ENCODE measurements around the gene AP3S2. TPM values are rescaled to one million over a fixed set of nuclear protein-coding genes. Genes with fewer than 3 reads are reported as not detected.

AP3S2 gene
- total and polyA plus RNA-seq, 2 donors (not counting 1 experiment from before 2014, with no cell fraction given) = 11.3 to 32.3 TPM

- no peaks in the 10 kb centered on the region for H3K36me3 ChIP-seq (replicated peaks in 1 of 2; ENCODE audit: control extremely low read depth in 1 of 2, control insufficient read depth in 1 of 2, extremely low read depth in 1 of 2, insufficient read depth in 2 of 2, low read length in 1 of 2)
- no peaks in the 10 kb centered on the region for H3K9me3 Mint-ChIP-seq (ENCODE audit: insufficient read depth)
- H3K4me3 Mint-ChIP-seq = no peak overlapping the region
- H4K20me1 ChIP-seq (ENCODE audit: control insufficient read depth, insufficient read depth, low read length, poor library complexity, severe bottlenecking) = no peaks in the 10 kb centered on the region
- peaks cover 3 to 4% of the 10 kb centered on the region in 2 donors for H3K4me1 ChIP-seq (ENCODE audit: control insufficient read depth in 2 of 2, insufficient read depth in 2 of 2, low read length in 2 of 2)
- H2AFZ ChIP-seq (ENCODE audit: insufficient read depth, low read depth, low read length, poor library complexity, severe bottlenecking) = no peak overlapping the region
- H3K27me3 Mint-ChIP-seq = peaks cover 13% of the 10 kb centered on the region
- POLR2A ChIA-PET = interaction anchor here (0.6 kb wide), 1 partner anchor 208 kb away, joined by 3 read pairs; no protein-coding TSS in a partner anchor
- TF ChIP-seq CTCF (IDR thresholded peaks at IDR 0.05) (no peak), EZH2 (IDR thresholded peaks at IDR 0.05; ENCODE audit: borderline replicate concordance, insufficient read depth, low read depth, low read length, poor library complexity, severe bottlenecking) (no peak)
- no peak overlapping the region for H3K27ac ChIP-seq (ENCODE audit: low read length in 2 of 2)
- WGBS (ENCODE audit: insufficient coverage) = 57% methylated on average over 3 of the region's 10 CpGs
- H3K27ac Mint-ChIP-seq = no peak overlapping the region
- no peak for ATAC-seq (ENCODE audit: low read depth)
- H3K27me3 ChIP-seq (replicated peaks in 1 of 4; ENCODE audit: control extremely low read depth in 1 of 4, control insufficient read depth in 3 of 4, insufficient read depth in 4 of 4, low read length in 3 of 4) = peaks cover 0 to 4% (median 2%) of the 10 kb centered on the region in 4 experiments
- CTCF ChIA-PET = interaction anchor here (1.0 kb wide), 1 partner anchor 134 kb away, joined by 5 read pairs; no protein-coding TSS in a partner anchor
- intact Hi-C loops (cut with micrococcal nuclease) = no loop called here
- H3K4me2 ChIP-seq (replicated peaks; ENCODE audit: low read depth, low read length, poor library complexity, severe bottlenecking) = no peak overlapping the region
- H3K9me3 ChIP-seq (ENCODE audit: control extremely low read depth in 1 of 3, control insufficient read depth in 2 of 3, insufficient read depth in 1 of 3, low read length in 2 of 3) = no peaks in the 10 kb centered on the region
- no peaks in the 10 kb centered on the region for H3K79me2 ChIP-seq (ENCODE audit: control insufficient read depth, insufficient read depth, low read length)
- no peaks in the 10 kb centered on the region for H3K4me1 Mint-ChIP-seq
- DNase-seq = no peak
- no peak overlapping the region for H3K4me3 ChIP-seq (ENCODE audit: control extremely low read depth in 1 of 5, extremely low read depth in 1 of 5, insufficient read depth in 1 of 5, low read depth in 2 of 5, low read length in 4 of 5)
- H3K9ac ChIP-seq (ENCODE audit: low read length) = no peak overlapping the region
Observed at GRCh38 chr15:89937365-89938350, 43.9 kb upstream of the AP3S2 start.

GRCh38 chr15:89936786-89937265, 43.0 kb upstream of the AP3S2 start:
- H3K27me3 ChIP-seq (replicated peaks in 1 of 4; ENCODE audit: control extremely low read depth in 1 of 4, control insufficient read depth in 3 of 4, insufficient read depth in 4 of 4, low read length in 3 of 4) = peaks cover 0 to 4% (median 2%) of the 10 kb centered on the region in 4 experiments
- H2AFZ ChIP-seq (ENCODE audit: insufficient read depth, low read depth, low read length, poor library complexity, severe bottlenecking) = no peak overlapping the region
- no peaks in the 10 kb centered on the region for H3K79me2 ChIP-seq (ENCODE audit: control insufficient read depth, insufficient read depth, low read length)
- Mint-ChIP-seq H3K27ac (no peak overlapping the region), H3K4me1 (no peaks in the 10 kb centered on the region), H3K27me3 (peaks cover 13% of the 10 kb centered on the region), H3K4me3 (no peak overlapping the region), H3K9me3 (ENCODE audit: insufficient read depth) (no peaks in the 10 kb centered on the region)
- ChIA-PET CTCF (no interaction called here), POLR2A (interaction anchor here (0.6 kb wide), 1 partner anchor 209 kb away, joined by 3 read pairs; no protein-coding TSS in a partner anchor)
- H4K20me1 ChIP-seq (ENCODE audit: control insufficient read depth, insufficient read depth, low read length, poor library complexity, severe bottlenecking) = no peaks in the 10 kb centered on the region
- DNase-seq (no peak), ATAC-seq (ENCODE audit: low read depth) (no peak)
- H3K4me2 ChIP-seq (replicated peaks; ENCODE audit: low read depth, low read length, poor library complexity, severe bottlenecking) = no peak overlapping the region
- H3K27ac ChIP-seq (ENCODE audit: low read length in 2 of 2) = no peak overlapping the region
- peaks cover 3 to 4% of the 10 kb centered on the region in 2 donors for H3K4me1 ChIP-seq (ENCODE audit: control insufficient read depth in 2 of 2, insufficient read depth in 2 of 2, low read length in 2 of 2)
- WGBS (ENCODE audit: insufficient coverage) = 100% methylated on average over 6 of the region's 14 CpGs
- TF ChIP-seq CTCF (IDR thresholded peaks at IDR 0.05) (no peak), EZH2 (IDR thresholded peaks at IDR 0.05; ENCODE audit: borderline replicate concordance, insufficient read depth, low read depth, low read length, poor library complexity, severe bottlenecking) (no peak)
- H3K9ac ChIP-seq (ENCODE audit: low read length) = no peak overlapping the region
- no peaks in the 10 kb centered on the region for H3K36me3 ChIP-seq (replicated peaks in 1 of 2; ENCODE audit: control extremely low read depth in 1 of 2, control insufficient read depth in 1 of 2, extremely low read depth in 1 of 2, insufficient read depth in 2 of 2, low read length in 1 of 2)
- H3K9me3 ChIP-seq (ENCODE audit: control extremely low read depth in 1 of 3, control insufficient read depth in 2 of 3, insufficient read depth in 1 of 3, low read length in 2 of 3) = no peaks in the 10 kb centered on the region
- intact Hi-C loops (cut with micrococcal nuclease) = no loop called here
- H3K4me3 ChIP-seq (ENCODE audit: control extremely low read depth in 1 of 5, extremely low read depth in 1 of 5, insufficient read depth in 1 of 5, low read depth in 2 of 5, low read length in 4 of 5) = no peak overlapping the region

Data from B cell (primary cell).